SK-N-MC (cell line): ENCODE measurements around the gene SPTLC1.

Source experiments
- EZH2 ChIP-seq: fragments of 200-600 bp; sonication (generic); IDR thresholded peaks from one replicate; pipeline ENCODE4 v1.6.1; 2017; ENCODE audit warnings: antibody characterized with exemption
- FOXP2 ChIP-seq: optimal IDR thresholded peaks from 2 replicates; pipeline ENCODE3; 2011; ENCODE audit warnings: mild to moderate bottlenecking, moderate library complexity; ENCODE audit not compliant: insufficient read depth; ENCODE audit errors: extremely low read length, control extremely low read depth
- POLR2AphosphoS5 ChIP-seq: IDR thresholded peaks from 2 replicates; pipeline ENCODE4 v1.6.1; 2012; ENCODE audit warnings: mild to moderate bottlenecking, low read depth, low read length, borderline replicate concordance

DNA sequence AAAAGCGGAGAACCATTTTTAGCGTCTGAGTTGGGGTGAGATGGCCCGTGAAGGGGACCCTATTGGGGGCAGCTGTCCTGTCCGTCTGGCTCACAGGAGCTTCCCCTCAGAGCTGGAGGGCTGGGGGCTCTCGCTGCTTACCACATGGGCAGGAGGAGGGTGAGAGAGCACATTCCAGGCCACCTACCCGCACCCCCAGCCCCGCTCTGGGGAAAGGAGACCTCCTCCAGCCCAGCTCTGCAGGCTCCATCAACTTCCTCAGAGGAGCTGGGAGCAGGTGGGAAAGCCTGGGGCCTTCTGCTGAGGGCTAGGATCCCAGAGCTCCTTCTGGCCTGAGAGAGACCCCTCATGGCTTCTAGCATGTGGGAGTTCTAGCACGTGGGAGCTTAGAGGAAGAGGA is 27.1 kb upstream of the SPTLC1 start:
- no peak for TF ChIP-seq EZH2
- no peak for TF ChIP-seq POLR2AphosphoS5
- no peak for TF ChIP-seq FOXP2
